ENCODE measurements around the gene TRIM47.
"Not testable (repeated sequence)": the region's sequence is repeated elsewhere in the genome, so short reads cannot be mapped to it uniquely, and the experiment has no call there.

Gene TRIM47

GRCh38 chr17:75891022-75891604 is 12.7 kb upstream of the TRIM47 start:
- in situ Hi-C loops (cut with HindIII; ENCODE audit: low sequenced_read_pairs), result no loop called here
- H3K4me3 ChIP-seq (ENCODE audit: low read depth, low read length), result no peak overlapping the region
- TF ChIP-seq, protein P1, sequence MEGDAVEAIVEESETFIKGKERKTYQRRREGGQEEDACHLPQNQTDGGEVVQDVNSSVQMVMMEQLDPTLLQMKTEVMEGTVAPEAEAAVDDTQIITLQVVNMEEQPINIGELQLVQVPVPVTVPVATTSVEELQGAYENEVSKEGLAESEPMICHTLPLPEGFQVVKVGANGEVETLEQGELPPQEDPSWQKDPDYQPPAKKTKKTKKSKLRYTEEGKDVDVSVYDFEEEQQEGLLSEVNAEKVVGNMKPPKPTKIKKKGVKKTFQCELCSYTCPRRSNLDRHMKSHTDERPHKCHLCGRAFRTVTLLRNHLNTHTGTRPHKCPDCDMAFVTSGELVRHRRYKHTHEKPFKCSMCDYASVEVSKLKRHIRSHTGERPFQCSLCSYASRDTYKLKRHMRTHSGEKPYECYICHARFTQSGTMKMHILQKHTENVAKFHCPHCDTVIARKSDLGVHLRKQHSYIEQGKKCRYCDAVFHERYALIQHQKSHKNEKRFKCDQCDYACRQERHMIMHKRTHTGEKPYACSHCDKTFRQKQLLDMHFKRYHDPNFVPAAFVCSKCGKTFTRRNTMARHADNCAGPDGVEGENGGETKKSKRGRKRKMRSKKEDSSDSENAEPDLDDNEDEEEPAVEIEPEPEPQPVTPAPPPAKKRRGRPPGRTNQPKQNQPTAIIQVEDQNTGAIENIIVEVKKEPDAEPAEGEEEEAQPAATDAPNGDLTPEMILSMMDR (IDR thresholded peaks at IDR 0.05; ENCODE audit: low read depth, low read length, missing control alignments), result no peak
- no peak for DNase-seq (ENCODE audit: low read depth)

DNA sequence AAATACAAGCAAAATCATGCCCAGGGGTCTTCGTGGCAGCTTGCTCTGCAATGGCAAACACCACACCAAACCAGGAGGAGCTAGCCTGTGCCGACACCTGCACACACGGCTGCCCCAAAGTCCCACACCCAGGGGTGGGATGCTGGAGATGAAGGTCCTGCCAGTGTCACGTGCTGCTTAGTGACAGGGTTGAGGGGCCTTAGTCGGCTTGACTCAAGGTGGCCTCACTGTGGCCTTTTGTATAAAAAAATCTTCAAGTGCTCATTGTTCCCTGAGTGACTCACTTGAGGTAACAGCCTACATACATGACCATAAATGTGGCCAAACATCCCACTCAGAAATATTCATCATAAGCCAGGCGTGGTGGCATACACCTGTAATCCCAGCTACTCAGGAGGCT is 11.1 kb upstream of the TRIM47 start:
- H3K4me3 ChIP-seq (ENCODE audit: low read depth, low read length), result no peak overlapping the region
- TF ChIP-seq, protein P1 (IDR thresholded peaks at IDR 0.05; ENCODE audit: low read depth, low read length, missing control alignments), result no peak
- DNase-seq (ENCODE audit: low read depth), result no peak
- in situ Hi-C loops (cut with HindIII; ENCODE audit: low sequenced_read_pairs), result no loop called here

- TF ChIP-seq, protein P1 (IDR thresholded peaks at IDR 0.05; ENCODE audit: low read depth, low read length, missing control alignments), result no peak
- H3K4me3 ChIP-seq (ENCODE audit: low read depth, low read length), result no peak overlapping the region
- no peak for DNase-seq (ENCODE audit: low read depth)
- in situ Hi-C loops (cut with HindIII; ENCODE audit: low sequenced_read_pairs), result no loop called here
Observed at GRCh38 chr17:75888484-75888883, 10.1 kb upstream of the TRIM47 start.

- DNase-seq (ENCODE audit: low read depth); H3K4me3 ChIP-seq (ENCODE audit: low read depth, low read length); in situ Hi-C loops (cut with HindIII; ENCODE audit: low sequenced_read_pairs): not testable (repeated sequence)
Observed at GRCh38 chr17:75885860-75886259, 7.5 kb upstream of the TRIM47 start.

GRCh38 chr17:75885431-75885830 is 7.0 kb upstream of the TRIM47 start:
- in situ Hi-C loops (cut with HindIII; ENCODE audit: low sequenced_read_pairs), result no loop called here
- TF ChIP-seq, protein P1 (IDR thresholded peaks at IDR 0.05; ENCODE audit: low read depth, low read length, missing control alignments), result no peak
- H3K4me3 ChIP-seq (ENCODE audit: low read depth, low read length), result no peak overlapping the region
- no peak for DNase-seq (ENCODE audit: low read depth)

- DNase-seq (ENCODE audit: low read depth), result no peak
- TF ChIP-seq, protein P1 (IDR thresholded peaks at IDR 0.05; ENCODE audit: low read depth, low read length, missing control alignments), result no peak
- in situ Hi-C loops (cut with HindIII; ENCODE audit: low sequenced_read_pairs), result no loop called here
- no peak overlapping the region for H3K4me3 ChIP-seq (ENCODE audit: low read depth, low read length)
Observed at GRCh38 chr17:75881678-75882454, 3.5 kb upstream of the TRIM47 start.

GRCh38 chr17:75880266-75880665 is 1.9 kb upstream of the TRIM47 start:
- no peak overlapping the region for H3K4me3 ChIP-seq (ENCODE audit: low read depth, low read length)
- TF ChIP-seq, protein P1 (IDR thresholded peaks at IDR 0.05; ENCODE audit: low read depth, low read length, missing control alignments), result no peak
- in situ Hi-C loops (cut with HindIII; ENCODE audit: low sequenced_read_pairs), result no loop called here
- no peak for DNase-seq (ENCODE audit: low read depth)
